PFSK-1 (cell line): ENCODE results near the gene CES2.

Experiments used
- FOXP2 ChIP-seq: optimal IDR thresholded peaks from 2 replicates; pipeline ENCODE3; 2011; ENCODE audit warnings: borderline replicate concordance, control low read depth, inconsistent platforms; ENCODE audit not compliant: insufficient read depth; ENCODE audit errors: extremely low read length, extremely low read depth
- POLR2AphosphoS5 ChIP-seq: IDR thresholded peaks from 2 replicates; pipeline ENCODE4 v1.6.1; 2012; ENCODE audit warnings: low read depth, mild to moderate bottlenecking, control low read depth, low read length, moderate library complexity
- REST ChIP-seq, 2 experiments: IDR thresholded peaks; 2 replicates each; pipeline versions ENCODE4 v1.6.1 to v1.8.0; 2011 to 2012; ENCODE audit warnings: low read depth in 2 of 2, low read length in 2 of 2, control low read depth in 1 of 2, inconsistent platforms in 1 of 2, mild to moderate bottlenecking in 1 of 2, moderate library complexity in 1 of 2; ENCODE audit not compliant: insufficient read depth in 1 of 2
- SIN3A ChIP-seq: IDR thresholded peaks from 2 replicates; pipeline ENCODE4 v1.6.1; 2012; ENCODE audit warnings: mild to moderate bottlenecking, low read length, moderate library complexity, borderline replicate concordance; ENCODE audit not compliant: insufficient read depth
- TAF1 ChIP-seq: IDR thresholded peaks from 2 replicates; pipeline ENCODE4 v1.6.1; 2012; ENCODE audit warnings: low read length, control low read depth, borderline replicate concordance; ENCODE audit not compliant: insufficient read depth

The CES2 gene

GRCh38 chr16:66910175-66910940, 25.0 kb upstream of the CES2 start:
- no peak for TF ChIP-seq TAF1
- no peak for TF ChIP-seq POLR2AphosphoS5
- no peak for TF ChIP-seq SIN3A
- no peak for TF ChIP-seq FOXP2

- TF ChIP-seq TAF1 (no peak), SIN3A (no peak), FOXP2 (no peak), POLR2AphosphoS5 (no peak), REST (IDR thresholded peaks at IDR 0.05; ENCODE audit: insufficient read depth in 1 of 2, low read depth in 2 of 2, low read length in 2 of 2) (no peak)
These were observed 24.2 kb upstream of the CES2 start for GRCh38 chr16:66911112-66911511.

- no peak for TF ChIP-seq POLR2AphosphoS5
- no peak for TF ChIP-seq FOXP2
- no peak for TF ChIP-seq REST (IDR thresholded peaks at IDR 0.05; ENCODE audit: insufficient read depth in 1 of 2, low read depth in 2 of 2, low read length in 2 of 2)
- no peak for TF ChIP-seq TAF1
- TF ChIP-seq SIN3A: no peak
These were observed 23.5 kb upstream of the CES2 start for GRCh38 chr16:66911801-66912200.

- TF ChIP-seq REST (IDR thresholded peaks at IDR 0.05; ENCODE audit: insufficient read depth in 1 of 2, low read depth in 2 of 2, low read length in 2 of 2) (peak; percentile 43 to 80; a peak in 3 of 4 replicates), POLR2AphosphoS5 (no peak), FOXP2 (no peak)
These were observed 22.2 kb upstream of the CES2 start for GRCh38 chr16:66913081-66913480.

- no peak for TF ChIP-seq FOXP2
- TF ChIP-seq POLR2AphosphoS5: no peak
- no peak for TF ChIP-seq TAF1
- TF ChIP-seq REST (IDR thresholded peaks at IDR 0.05; ENCODE audit: insufficient read depth in 1 of 2, low read depth in 2 of 2, low read length in 2 of 2): no peak
- TF ChIP-seq SIN3A: no peak
These were observed 21.6 kb upstream of the CES2 start for GRCh38 chr16:66913711-66914110.
